Immature natural killer cell (primary cell): ENCODE data around the gene PRTFDC1. TPM values are rescaled to one million over a fixed set of nuclear protein-coding genes. Genes with fewer than 3 reads are reported as not detected.

ENCODE experiments used
- DNase-seq, 3 donors: peaks; one replicate each; pipeline ENCODE4 v3.0.0; 2022; ENCODE audit warnings: mixed read lengths in 1 of 3
- H3K27ac Mint-ChIP-seq, 6 donors: one replicate each; pipeline ENCODE4 v1.8.0; 2020; ENCODE audit warnings: mixed read lengths in 6 of 6, mild to moderate bottlenecking in 5 of 6, inconsistent platforms in 4 of 6, moderate library complexity in 3 of 6
- H3K27me3 Mint-ChIP-seq, 3 donors: one replicate each; pipeline ENCODE4 v1.8.0; 2020 to 2021; ENCODE audit warnings: low read depth in 3 of 3, mild to moderate bottlenecking in 3 of 3, mixed read lengths in 3 of 3, moderate library complexity in 3 of 3, inconsistent platforms in 1 of 3
- H3K36me3 Mint-ChIP-seq, 3 donors: one replicate each; pipeline ENCODE4 v1.8.0; 2020; ENCODE audit warnings: mixed read lengths in 3 of 3, inconsistent platforms in 2 of 3, mild to moderate bottlenecking in 2 of 3
- H3K4me1 Mint-ChIP-seq, 2 donors: one replicate each; pipeline ENCODE4 v1.8.0; 2020; ENCODE audit warnings: inconsistent platforms in 2 of 2, mild to moderate bottlenecking in 2 of 2, mixed read lengths in 2 of 2, moderate library complexity in 1 of 2
- H3K4me3 Mint-ChIP-seq, 5 donors: one replicate each; pipeline ENCODE4 v1.8.0; 2020; ENCODE audit warnings: mild to moderate bottlenecking in 5 of 5, mixed read lengths in 5 of 5, inconsistent platforms in 3 of 5, moderate library complexity in 3 of 5
- H3K9me3 Mint-ChIP-seq, 6 donors: one replicate each; pipeline ENCODE4 v1.8.0; 2020; ENCODE audit warnings: mild to moderate bottlenecking in 6 of 6, mixed read lengths in 6 of 6, inconsistent platforms in 4 of 6, moderate library complexity in 3 of 6
- polyA plus RNA-seq, 3 donors: library from polyadenylated mRNA; unstranded; fragments of 300-500 nt; fragmentation: Illumina TruSeq; gene quantifications; one replicate each; pipeline ENCODE4 v1.2.3, GENCODE V29; 2021

Gene PRTFDC1
- polyA plus RNA-seq, 3 donors from 2014 or later, result 0.40 to 1.3 TPM; not detected in 1

GRCh38 chr10:24866604-24867583 is 85.5 kb downstream of the PRTFDC1 start:
- H3K4me3 Mint-ChIP-seq, result no peak overlapping the region

GRCh38 chr10:24865783-24866182 is 86.6 kb downstream of the PRTFDC1 start:
- Mint-ChIP-seq H3K36me3 (peaks cover 0 to 9% (median 0%) of the 10 kb centered on the region in 3 donors), H3K27me3 (peaks cover 0 to 7% (median 4%) of the 10 kb centered on the region in 3 donors), H3K4me3 (no peak overlapping the region), H3K4me1 (peaks cover 17 to 29% of the 10 kb centered on the region in 2 donors), H3K27ac (no peak overlapping the region), H3K9me3 (no peaks in the 10 kb centered on the region)
- DNase-seq, result no peak

More at GRCh38 chr10:24866604-24867583, 85.5 kb downstream of the PRTFDC1 start:
- peaks cover 0 to 9% (median 0%) of the 10 kb centered on the region in 3 donors for H3K36me3 Mint-ChIP-seq
- peaks cover 0 to 7% (median 4%) of the 10 kb centered on the region in 3 donors for H3K27me3 Mint-ChIP-seq
- no peaks in the 10 kb centered on the region for H3K9me3 Mint-ChIP-seq
- H3K4me1 Mint-ChIP-seq, result peaks cover 17 to 29% of the 10 kb centered on the region in 2 donors
- no peak for DNase-seq
- no peak overlapping the region for H3K27ac Mint-ChIP-seq

GRCh38 chr10:24862589-24862988 is 89.8 kb downstream of the PRTFDC1 start:
- Mint-ChIP-seq H3K27ac (no peak overlapping the region), H3K36me3 (peaks cover 0 to 9% (median 0%) of the 10 kb centered on the region in 3 donors), H3K4me3 (no peak overlapping the region), H3K4me1 (peaks cover 15 to 24% of the 10 kb centered on the region in 2 donors), H3K27me3 (peaks cover 0 to 10% (median 2%) of the 10 kb centered on the region in 3 donors), H3K9me3 (no peaks in the 10 kb centered on the region)
- DNase-seq, result no peak

- Mint-ChIP-seq H3K4me3 (no peak overlapping the region), H3K4me1 (peaks cover 1 to 4% of the 10 kb centered on the region in 2 donors), H3K9me3 (no peaks in the 10 kb centered on the region), H3K36me3 (peaks cover 0 to 8% (median 0%) of the 10 kb centered on the region in 3 donors), H3K27me3 (peaks cover 0 to 7% (median 4%) of the 10 kb centered on the region in 3 donors), H3K27ac (no peak overlapping the region)
- DNase-seq, result no peak
Measured at GRCh38 chr10:24858288-24859270, 93.8 kb downstream of the PRTFDC1 start.

- Mint-ChIP-seq H3K4me1 (no peaks in the 10 kb centered on the region), H3K27me3 (peaks cover 0 to 4% (median 3%) of the 10 kb centered on the region in 3 donors), H3K4me3 (no peak overlapping the region), H3K27ac (peak overlapping the region in 1 of 6 donors; percentile 43), H3K36me3 (no peaks in the 10 kb centered on the region), H3K9me3 (no peaks in the 10 kb centered on the region)
- no peak for DNase-seq
Measured at GRCh38 chr10:24857031-24857725, 95.2 kb downstream of the PRTFDC1 start.

GRCh38 chr10:24854256-24854655 is 98.2 kb downstream of the PRTFDC1 start:
- peaks cover 0 to 8% (median 1%) of the 10 kb centered on the region in 3 donors for H3K27me3 Mint-ChIP-seq
- H3K9me3 Mint-ChIP-seq, result no peaks in the 10 kb centered on the region
- H3K4me1 Mint-ChIP-seq, result no peaks in the 10 kb centered on the region
- peaks cover 0 to 3% (median 0%) of the 10 kb centered on the region in 3 donors for H3K36me3 Mint-ChIP-seq
- no peak overlapping the region for H3K27ac Mint-ChIP-seq
- no peak for DNase-seq
- no peak overlapping the region for H3K4me3 Mint-ChIP-seq

GRCh38 chr10:24853661-24854060 is 98.7 kb downstream of the PRTFDC1 start:
- Mint-ChIP-seq H3K9me3 (no peaks in the 10 kb centered on the region), H3K27me3 (peaks cover 0 to 8% (median 0%) of the 10 kb centered on the region in 3 donors)

GRCh38 chr10:24851629-24852028 is 100.8 kb downstream of the PRTFDC1 start:
- no peaks in the 10 kb centered on the region for H3K9me3 Mint-ChIP-seq
- H3K4me3 Mint-ChIP-seq, result no peak overlapping the region
- peaks cover 2 to 4% (median 3%) of the 10 kb centered on the region in 3 donors for H3K27me3 Mint-ChIP-seq
- no peak for DNase-seq
- no peaks in the 10 kb centered on the region for H3K4me1 Mint-ChIP-seq
- H3K27ac Mint-ChIP-seq, result peak overlapping the region in 1 of 6 donors; percentile 58
- H3K36me3 Mint-ChIP-seq, result peaks cover 0 to 3% (median 0%) of the 10 kb centered on the region in 3 donors

More at GRCh38 chr10:24853661-24854060, 98.7 kb downstream of the PRTFDC1 start:
- H3K4me3 Mint-ChIP-seq, result no peak overlapping the region
- no peaks in the 10 kb centered on the region for H3K4me1 Mint-ChIP-seq
- DNase-seq, result no peak
- peaks cover 0 to 3% (median 0%) of the 10 kb centered on the region in 3 donors for H3K36me3 Mint-ChIP-seq
- H3K27ac Mint-ChIP-seq, result no peak overlapping the region

GRCh38 chr10:24850727-24851296 is 101.6 kb downstream of the PRTFDC1 start:
- peaks cover 3 to 4% (median 4%) of the 10 kb centered on the region in 3 donors for H3K27me3 Mint-ChIP-seq
- no peak overlapping the region for H3K27ac Mint-ChIP-seq
- no peak overlapping the region for H3K4me3 Mint-ChIP-seq
- peaks cover 0 to 3% (median 0%) of the 10 kb centered on the region in 3 donors for H3K36me3 Mint-ChIP-seq
- no peak for DNase-seq
- H3K4me1 Mint-ChIP-seq, result no peaks in the 10 kb centered on the region
- H3K9me3 Mint-ChIP-seq, result no peaks in the 10 kb centered on the region

GRCh38 chr10:24849501-24850299 is 102.7 kb downstream of the PRTFDC1 start:
- H3K27ac Mint-ChIP-seq, result no peak overlapping the region
- no peak for DNase-seq
- H3K9me3 Mint-ChIP-seq, result no peaks in the 10 kb centered on the region
- peaks cover 0 to 3% (median 0%) of the 10 kb centered on the region in 3 donors for H3K36me3 Mint-ChIP-seq
- H3K27me3 Mint-ChIP-seq, result peaks cover 3 to 4% (median 4%) of the 10 kb centered on the region in 3 donors
- H3K4me3 Mint-ChIP-seq, result no peak overlapping the region
- H3K4me1 Mint-ChIP-seq, result no peaks in the 10 kb centered on the region

GRCh38 chr10:24849051-24849450 is 103.4 kb downstream of the PRTFDC1 start:
- Mint-ChIP-seq H3K36me3 (peaks cover 0 to 3% (median 0%) of the 10 kb centered on the region in 3 donors), H3K4me3 (no peak overlapping the region), H3K4me1 (no peaks in the 10 kb centered on the region), H3K27ac (no peak overlapping the region), H3K9me3 (no peaks in the 10 kb centered on the region), H3K27me3 (peaks cover 3 to 4% (median 4%) of the 10 kb centered on the region in 3 donors)
- DNase-seq, result no peak

GRCh38 chr10:24848195-24848594 is 104.2 kb downstream of the PRTFDC1 start:
- H3K9me3 Mint-ChIP-seq, result no peaks in the 10 kb centered on the region

More at GRCh38 chr10:24848195-24848594, 104.2 kb downstream of the PRTFDC1 start:
- Mint-ChIP-seq H3K27me3 (peaks cover 3 to 4% (median 4%) of the 10 kb centered on the region in 3 donors), H3K27ac (no peak overlapping the region), H3K36me3 (peaks cover 0 to 3% (median 0%) of the 10 kb centered on the region in 3 donors), H3K4me3 (no peak overlapping the region), H3K4me1 (no peaks in the 10 kb centered on the region)
- DNase-seq, result no peak
